GM18511 (cell line): ENCODE measurements around the gene PDCD1.
"Not testable (repeated sequence)": the region's sequence is repeated elsewhere in the genome, so short reads cannot be mapped to it uniquely, and the experiment has no call there.

Experiments
- ATAC-seq: cut with Tn5 transposase; IDR thresholded peaks from one replicate; pipeline ENCODE4 v1.9.1; 2021; ENCODE audit warnings: mild to moderate bottlenecking, moderate library complexity; ENCODE audit not compliant: unreplicated experiment

The PDCD1 gene

DNA sequence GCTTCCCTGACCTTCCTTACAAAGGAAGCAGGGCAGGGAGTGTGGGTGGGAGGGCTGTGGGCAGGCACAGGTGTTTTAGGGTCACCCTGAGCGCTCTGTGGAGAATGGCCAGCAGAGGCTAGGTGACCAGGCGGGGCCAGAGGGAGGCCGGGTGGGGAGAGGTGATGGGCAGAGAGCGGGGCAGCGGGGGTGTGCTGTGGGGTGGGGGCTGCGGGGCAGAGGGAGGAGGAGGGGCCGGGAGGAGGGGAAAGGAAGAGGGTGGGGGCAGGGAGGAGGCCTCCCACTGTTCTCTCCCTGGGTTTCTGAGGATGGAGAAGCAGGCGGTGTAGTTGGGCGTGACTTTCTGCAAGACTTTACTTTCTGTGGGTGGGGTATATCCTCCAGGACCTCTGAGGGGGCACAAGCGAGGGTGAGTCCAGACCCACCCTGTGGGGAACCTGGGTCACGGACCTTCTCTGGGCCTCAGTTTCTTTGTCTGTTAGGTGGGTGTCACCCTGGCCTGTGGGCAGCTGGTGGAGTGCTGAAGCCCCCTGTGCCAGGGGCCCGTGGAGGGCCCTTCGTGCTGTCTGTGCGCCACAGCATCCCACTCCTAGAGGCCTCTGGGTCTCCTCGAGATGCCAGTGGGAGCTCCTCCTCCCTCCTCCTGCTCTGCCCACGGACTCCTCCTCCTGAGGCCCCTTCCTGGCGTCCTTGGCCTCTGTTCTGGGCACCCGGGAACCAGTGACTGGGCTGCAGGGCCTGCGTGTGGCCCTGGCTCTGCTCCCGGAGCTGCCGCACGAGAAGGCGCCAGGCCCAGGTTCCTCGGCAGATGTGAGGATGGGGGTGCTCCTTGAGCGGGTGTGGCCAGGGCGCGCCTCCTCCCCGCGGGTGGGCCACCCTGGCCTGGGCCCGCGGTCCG lies 56.0 kb downstream of the PDCD1 start:
- no peak for ATAC-seq

DNA sequence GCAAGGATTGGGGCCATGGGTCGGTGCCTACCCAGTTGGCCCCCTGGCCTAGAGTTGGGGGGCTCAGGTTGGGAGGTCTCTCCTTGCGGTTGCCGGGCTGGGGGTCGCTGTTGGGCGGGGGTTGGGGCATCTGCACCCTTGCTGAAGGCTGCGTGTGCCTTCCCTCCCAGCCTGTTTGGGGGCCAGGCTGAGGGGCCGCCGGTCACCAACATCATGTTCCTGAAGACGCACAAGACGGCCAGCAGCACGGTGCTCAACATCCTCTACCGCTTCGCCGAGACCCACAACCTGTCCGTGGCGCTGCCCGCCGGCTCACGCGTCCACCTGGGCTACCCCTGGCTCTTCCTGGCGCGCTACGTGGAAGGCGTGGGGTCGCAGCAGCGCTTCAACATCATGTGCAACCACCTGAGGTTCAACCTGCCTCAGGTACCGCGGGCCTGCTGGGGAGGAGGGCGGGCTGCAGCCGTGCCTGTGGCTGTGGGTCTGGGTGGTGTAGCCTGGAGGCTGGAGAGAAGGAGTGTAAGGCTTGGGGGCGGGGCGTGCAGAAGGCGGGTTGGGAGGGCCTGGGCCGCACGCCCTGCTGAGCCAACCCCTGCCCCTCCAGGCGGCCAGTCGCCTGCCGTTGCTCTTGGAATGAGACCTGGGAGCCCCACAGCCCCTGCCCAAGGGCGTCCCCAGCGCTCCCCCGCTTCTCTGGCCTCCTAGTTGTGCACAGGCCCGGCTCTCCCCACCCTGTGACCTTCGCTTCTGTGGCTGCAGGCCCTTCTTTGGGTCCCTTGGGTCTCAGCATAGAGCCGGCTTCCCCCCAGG lies 56.9 kb downstream of the PDCD1 start:
- ATAC-seq: no peak

DNA sequence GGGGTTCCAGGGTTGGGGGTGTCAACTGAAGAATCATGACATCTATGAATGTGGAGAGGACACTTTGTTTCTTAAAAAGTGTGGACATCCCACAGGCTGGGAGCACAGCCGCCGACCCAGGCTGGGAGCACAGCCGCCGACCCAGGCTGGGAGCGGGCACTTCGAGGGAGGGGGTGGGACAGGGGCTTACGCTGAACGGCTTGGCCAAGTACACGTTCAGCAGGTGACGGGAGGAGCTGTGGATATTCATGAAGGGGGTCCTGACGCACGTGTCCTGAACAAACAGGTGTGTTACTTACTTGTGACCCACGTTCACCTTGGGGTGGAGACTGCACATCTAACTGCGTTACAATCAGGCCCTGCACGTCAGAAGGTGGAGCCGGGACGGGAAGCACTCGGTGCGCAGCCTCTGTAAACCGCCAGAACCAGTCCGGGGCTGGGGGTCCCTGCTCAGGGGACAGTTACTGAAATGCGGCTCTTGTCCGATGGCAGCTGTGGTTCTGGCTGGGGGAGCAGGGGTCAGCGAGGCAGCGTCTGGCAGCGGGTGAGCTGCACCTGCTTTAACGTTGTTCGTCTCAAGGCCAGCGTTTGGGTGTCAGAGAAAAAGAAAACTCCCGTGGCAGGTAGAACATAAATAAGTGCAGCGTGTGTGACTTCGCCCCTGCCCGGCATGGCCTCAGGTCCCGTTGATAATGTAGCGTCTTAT lies 58.3 kb downstream of the PDCD1 start:
- not testable (repeated sequence) for ATAC-seq
